Testis (tissue), 2 donors: Measurements from ENCODE around the gene MCF2L.

ENCODE experiments used
- POLR2A ChIP-seq: fragments of 450-650 bp; IDR thresholded peaks from one replicate; pipeline ENCODE4 v1.6.1; 2017; ENCODE audit warnings: antibody characterized with exemption, mild to moderate bottlenecking, moderate library complexity
- TF ChIP-seq, protein P1 (sequence below), 3 experiments: fragments of 450-650 bp in 2 of 3; fragments of 200-600 bp in 1 of 3; sonication (generic) in 1 of 3; IDR thresholded peaks; one replicate each; pipeline ENCODE4 v1.5.1; 2016 to 2019; ENCODE audit warnings: antibody characterized with exemption in 3 of 3, mild to moderate bottlenecking in 2 of 3, moderate library complexity in 1 of 3

DNA sequence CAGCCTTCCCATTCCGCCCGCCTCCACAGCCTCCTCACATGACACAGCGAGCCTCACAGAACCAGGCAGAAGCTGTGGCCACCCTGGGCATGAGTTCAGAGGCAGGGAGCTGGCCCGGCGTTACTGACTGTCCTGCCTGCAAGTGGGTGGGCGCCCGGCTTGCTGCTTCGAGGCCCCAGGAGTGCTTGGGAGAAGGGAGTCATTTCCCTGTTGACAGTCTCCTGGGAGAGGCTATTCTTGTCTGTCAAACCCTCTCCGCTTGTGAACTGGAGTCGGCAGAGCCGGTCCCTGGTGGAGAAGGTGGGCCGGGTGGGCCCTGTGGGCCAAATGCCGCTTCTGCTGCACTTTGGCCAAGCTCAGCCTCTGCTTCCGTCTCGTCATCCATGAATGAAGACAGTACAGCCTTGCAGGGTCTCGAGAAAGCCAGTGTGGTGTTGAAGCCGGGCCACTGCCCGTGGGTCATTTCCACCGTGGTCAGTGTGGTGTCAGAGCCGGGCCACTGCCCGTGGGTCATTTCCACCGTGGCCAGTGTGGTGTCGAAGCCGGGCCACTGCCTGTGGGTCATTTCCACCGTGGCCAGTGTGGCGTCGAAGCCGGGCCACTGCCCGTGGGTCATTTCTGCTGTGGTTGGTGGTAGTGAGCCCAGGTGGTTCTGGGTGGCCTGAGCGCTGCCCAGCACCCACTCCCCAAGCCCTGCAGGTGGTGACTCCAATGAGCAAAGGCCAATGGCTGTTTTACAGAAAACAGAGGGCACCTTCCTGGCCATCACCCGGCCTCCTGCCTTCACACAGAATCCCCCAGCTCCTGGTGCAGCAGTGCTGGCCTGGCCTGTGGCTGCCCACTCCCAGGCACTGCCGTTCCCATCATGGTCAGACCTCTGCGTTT, 123.1 kb downstream of the MCF2L start:
- TF ChIP-seq, protein P1, sequence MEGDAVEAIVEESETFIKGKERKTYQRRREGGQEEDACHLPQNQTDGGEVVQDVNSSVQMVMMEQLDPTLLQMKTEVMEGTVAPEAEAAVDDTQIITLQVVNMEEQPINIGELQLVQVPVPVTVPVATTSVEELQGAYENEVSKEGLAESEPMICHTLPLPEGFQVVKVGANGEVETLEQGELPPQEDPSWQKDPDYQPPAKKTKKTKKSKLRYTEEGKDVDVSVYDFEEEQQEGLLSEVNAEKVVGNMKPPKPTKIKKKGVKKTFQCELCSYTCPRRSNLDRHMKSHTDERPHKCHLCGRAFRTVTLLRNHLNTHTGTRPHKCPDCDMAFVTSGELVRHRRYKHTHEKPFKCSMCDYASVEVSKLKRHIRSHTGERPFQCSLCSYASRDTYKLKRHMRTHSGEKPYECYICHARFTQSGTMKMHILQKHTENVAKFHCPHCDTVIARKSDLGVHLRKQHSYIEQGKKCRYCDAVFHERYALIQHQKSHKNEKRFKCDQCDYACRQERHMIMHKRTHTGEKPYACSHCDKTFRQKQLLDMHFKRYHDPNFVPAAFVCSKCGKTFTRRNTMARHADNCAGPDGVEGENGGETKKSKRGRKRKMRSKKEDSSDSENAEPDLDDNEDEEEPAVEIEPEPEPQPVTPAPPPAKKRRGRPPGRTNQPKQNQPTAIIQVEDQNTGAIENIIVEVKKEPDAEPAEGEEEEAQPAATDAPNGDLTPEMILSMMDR (IDR thresholded peaks at IDR 0.05), result no peak
- no peak for TF ChIP-seq POLR2A
